Spleen (tissue), 7 donors: ENCODE data around the gene AKNA.

Experiments
- POLR2A ChIP-seq, 3 donors: fragments of 450-650 bp; IDR thresholded peaks; one replicate each; pipeline ENCODE4 v1.5.1; 2017; ENCODE audit warnings: antibody characterized with exemption in 3 of 3, mild to moderate bottlenecking in 1 of 3
- TF ChIP-seq, protein P1 (sequence below), 11 experiments: fragments of 200-600 bp in 7 of 11; fragments of 450-650 bp in 4 of 11; sonication (generic) in 4 of 11; IDR thresholded peaks in 8 of 11; conservative IDR thresholded peaks in 3 of 11; 1 replicate in 7 of 11; 2 replicates in 4 of 11; pipeline versions ENCODE4 v1.4.0 to v1.8.0; 2016 to 2021; ENCODE audit warnings: antibody characterized with exemption in 11 of 11, inconsistent platforms in 4 of 11, mild to moderate bottlenecking in 1 of 11
- donor health status: DM: no; HTN: no; CAD: no; lungs with moderate emphysema.
- donor health status: DM: no; HTN: no; CAD: no.
- donor health status: DM: no; HTN: no; CAD: no.

DNA sequence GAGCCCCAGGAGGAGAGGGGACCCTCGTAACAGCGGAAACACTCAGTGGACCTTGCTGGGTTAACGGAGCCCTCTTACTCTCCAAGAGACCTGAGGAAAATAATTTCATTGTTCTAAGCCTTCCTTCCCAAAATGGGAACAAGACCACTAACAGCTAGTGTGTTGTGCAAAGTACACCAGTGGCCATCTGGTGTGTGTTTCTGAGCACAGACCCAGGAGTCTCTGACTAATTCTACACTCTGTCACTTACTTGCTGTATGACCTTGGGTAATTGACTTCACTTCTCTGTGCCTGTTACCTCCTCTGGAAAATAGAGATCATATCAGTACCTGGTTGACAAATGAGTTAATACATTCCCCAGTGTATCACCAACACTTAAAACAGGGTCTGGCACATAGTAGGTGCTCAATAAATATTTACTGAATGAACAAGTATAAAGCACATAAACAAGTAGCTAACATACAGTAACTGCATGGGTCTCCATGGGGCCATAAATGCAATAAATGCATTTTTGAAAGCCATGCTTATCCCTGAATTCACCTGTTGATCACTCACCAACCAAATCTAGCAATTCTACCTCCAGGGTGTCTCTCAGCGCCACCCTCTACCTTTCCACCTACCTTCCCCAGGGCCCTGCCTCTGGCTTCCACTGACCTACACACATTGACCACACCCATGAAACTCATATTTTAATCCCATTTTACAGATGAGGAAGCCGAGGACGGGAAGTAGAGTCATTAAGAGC, 44.7 kb upstream of the AKNA start:
- TF ChIP-seq, protein P1, sequence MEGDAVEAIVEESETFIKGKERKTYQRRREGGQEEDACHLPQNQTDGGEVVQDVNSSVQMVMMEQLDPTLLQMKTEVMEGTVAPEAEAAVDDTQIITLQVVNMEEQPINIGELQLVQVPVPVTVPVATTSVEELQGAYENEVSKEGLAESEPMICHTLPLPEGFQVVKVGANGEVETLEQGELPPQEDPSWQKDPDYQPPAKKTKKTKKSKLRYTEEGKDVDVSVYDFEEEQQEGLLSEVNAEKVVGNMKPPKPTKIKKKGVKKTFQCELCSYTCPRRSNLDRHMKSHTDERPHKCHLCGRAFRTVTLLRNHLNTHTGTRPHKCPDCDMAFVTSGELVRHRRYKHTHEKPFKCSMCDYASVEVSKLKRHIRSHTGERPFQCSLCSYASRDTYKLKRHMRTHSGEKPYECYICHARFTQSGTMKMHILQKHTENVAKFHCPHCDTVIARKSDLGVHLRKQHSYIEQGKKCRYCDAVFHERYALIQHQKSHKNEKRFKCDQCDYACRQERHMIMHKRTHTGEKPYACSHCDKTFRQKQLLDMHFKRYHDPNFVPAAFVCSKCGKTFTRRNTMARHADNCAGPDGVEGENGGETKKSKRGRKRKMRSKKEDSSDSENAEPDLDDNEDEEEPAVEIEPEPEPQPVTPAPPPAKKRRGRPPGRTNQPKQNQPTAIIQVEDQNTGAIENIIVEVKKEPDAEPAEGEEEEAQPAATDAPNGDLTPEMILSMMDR (IDR thresholded peaks at IDR 0.05 in 8 of 11, conservative IDR thresholded peaks at IDR 0.05 in 3 of 11), result no peak
- no peak for TF ChIP-seq POLR2A (IDR thresholded peaks at IDR 0.05)
